CD4-positive, alpha-beta T cell (primary cell): Measurements from ENCODE around the gene KIDINS220. TPM values are rescaled to one million over a fixed set of nuclear protein-coding genes. Genes with fewer than 3 reads are reported as not detected.

Source experiments
- ATAC-seq: fragments of 200-7000 bp; cut with Tn5 transposase; one replicate; pipeline ENCODE4 v1.10.0; 2022; ENCODE audit warnings: mild to moderate bottlenecking; ENCODE audit not compliant: poor library complexity
- CTCF ChIA-PET: fragments of 350-600 bp; sonication (Branson Sonifier 250); formaldehyde crosslinking; loops from one replicate; lab custom pipeline; 2021; ENCODE audit warnings: antibody characterized with exemption, inconsistent platforms; lab: Charles Lee
- POLR2A ChIA-PET: fragments of 350-600 bp; sonication (Branson Sonifier 250); formaldehyde crosslinking; loops from one replicate; lab custom pipeline; 2021; ENCODE audit warnings: antibody characterized with exemption, inconsistent platforms; lab: Charles Lee
- DNase-seq, 14 experiments: peaks; one replicate each; pipeline ENCODE4 v3.0.0-alpha.2; 2013 to 2020; ENCODE audit warnings: mixed read lengths in 2 of 14
- H3K27ac ChIP-seq, 2 donors: one replicate each; pipeline versions ENCODE4 v1.5.1 to v1.7.0; 2013; ENCODE audit warnings: low read length in 2 of 2, low read depth in 1 of 2, mild to moderate bottlenecking in 1 of 2
- H3K27me3 ChIP-seq, 2 experiments: 1 replicate in 1 of 2; 2 replicates in 1 of 2; pipeline versions ENCODE4 v1.6.1 to v1.7.0; 2013; ENCODE audit warnings: low read length in 2 of 2, control low read depth in 1 of 2, mild to moderate bottlenecking in 1 of 2, moderate library complexity in 1 of 2; ENCODE audit not compliant: insufficient read depth in 2 of 2, control insufficient read depth in 1 of 2
- H3K36me3 ChIP-seq: one replicate; pipeline ENCODE4 v1.6.1; 2013; ENCODE audit warnings: low read length, control low read depth; ENCODE audit not compliant: insufficient read depth
- H3K4me1 ChIP-seq: one replicate; pipeline ENCODE4 v1.6.1; 2013; ENCODE audit warnings: low read length, control low read depth; ENCODE audit not compliant: insufficient read depth
- H3K4me3 ChIP-seq: one replicate; pipeline ENCODE4 v1.5.1; 2013; ENCODE audit warnings: mild to moderate bottlenecking, low read length, moderate library complexity
- H3K9me3 ChIP-seq, 2 experiments: 1 replicate in 1 of 2; 2 replicates in 1 of 2; pipeline versions ENCODE4 v1.6.1 to v1.7.0; 2013; ENCODE audit warnings: low read length in 2 of 2, mild to moderate bottlenecking in 2 of 2, control low read depth in 1 of 2, moderate library complexity in 1 of 2; ENCODE audit not compliant: control insufficient read depth in 1 of 2, insufficient read depth in 1 of 2
- H3K27ac Mint-ChIP-seq: one replicate; pipeline ENCODE4 v1.8.0; 2020; ENCODE audit warnings: mixed read lengths
- H3K27me3 Mint-ChIP-seq: one replicate; pipeline ENCODE4 v1.8.0; 2021; ENCODE audit warnings: mixed read lengths
- H3K36me3 Mint-ChIP-seq: one replicate; pipeline ENCODE4 v1.8.0; 2021; ENCODE audit warnings: low read depth, mixed read lengths
- H3K4me1 Mint-ChIP-seq: one replicate; pipeline ENCODE4 v1.8.0; 2021; ENCODE audit warnings: low read depth, mixed read lengths
- H3K4me3 Mint-ChIP-seq: one replicate; pipeline ENCODE4 v1.8.0; 2020; ENCODE audit warnings: mild to moderate bottlenecking, mixed read lengths
- H3K9me3 Mint-ChIP-seq: one replicate; pipeline ENCODE4 v1.8.0; 2020; ENCODE audit warnings: mixed read lengths
- CTCF ChIP-seq: fragments of 200-600 bp; IDR thresholded peaks from one replicate; pipeline ENCODE4 v1.8.0; 2022; ENCODE audit warnings: antibody characterized with exemption, mild to moderate bottlenecking
- intact Hi-C, 2 experiments: fragments of 100-400 bp; cut with DNase I in 1 of 2; cut with micrococcal nuclease in 1 of 2; formaldehyde crosslinking; loops; one replicate each; pipeline versions ENCODE4 v1.15.1 to v1.9.0; 2023 to 2025; cut with DNase I, micrococcal nuclease
- total RNA-seq, 174 experiments: library from RNA in 2 of 174; stranded (reverse) in 2 of 174; gene quantifications; one replicate each; pipeline ENCODE4 v1.2.3 and lab custom pipeline; 2021 to 2026

The KIDINS220 gene
- total RNA-seq, 2 experiments from 2014 or later, result 29.3 to 31.4 TPM

GRCh38 chr2:8685697-8686358 lies 151.6 kb downstream of the KIDINS220 start:
- CTCF ChIA-PET, result interaction anchor here (0.7 to 2.3 kb wide), 3 partner anchors 141 to 1259 kb away, joined by 3 to 11 read pairs (median 4); no protein-coding TSS in a partner anchor
- peak overlapping the region; percentile 77 for H3K4me3 ChIP-seq
- H3K9me3 ChIP-seq, result no peaks in the 10 kb centered on the region
- ATAC-seq (no peak), DNase-seq (peak; percentile 49 to 89 (median 76))
- TF ChIP-seq CTCF, result peak; percentile 92
- no peak overlapping the region for H3K27ac ChIP-seq
- H3K36me3 Mint-ChIP-seq, result peaks cover 24% of the 10 kb centered on the region
- H3K27me3 ChIP-seq, result peaks cover 0 to 1% of the 10 kb centered on the region in 2 experiments
- H3K27ac Mint-ChIP-seq, result peak overlapping the region; percentile 24
- no peaks in the 10 kb centered on the region for H3K36me3 ChIP-seq
- peaks cover 26% of the 10 kb centered on the region for H3K4me1 Mint-ChIP-seq
- peaks cover 14% of the 10 kb centered on the region for H3K4me1 ChIP-seq
- intact Hi-C loops, result loop anchor here (1.0 to 10.0 kb wide), 14 partner anchors 231 to 1771 kb away; partner anchors contain the start of gene RNF144A (in 1 of the 2)
- H3K27me3 Mint-ChIP-seq, result peaks cover 9% of the 10 kb centered on the region
- POLR2A ChIA-PET, result interaction anchor here (0.9 to 2.2 kb wide), 2 partner anchors 389 to 1257 kb away, joined by 3 to 12 read pairs; no protein-coding TSS in a partner anchor
- peak overlapping the region; percentile 80 for H3K4me3 Mint-ChIP-seq
- no peaks in the 10 kb centered on the region for H3K9me3 Mint-ChIP-seq

GRCh38 chr2:8684878-8685696 lies 152.3 kb downstream of the KIDINS220 start:
- H3K27ac Mint-ChIP-seq, result peak overlapping the region; percentile 89
- ATAC-seq, result no peak
- peaks cover 9% of the 10 kb centered on the region for H3K27me3 Mint-ChIP-seq
- peak overlapping the region; percentile 42 to 59 for H3K27ac ChIP-seq
- peaks cover 19% of the 10 kb centered on the region for H3K4me1 ChIP-seq
- intact Hi-C loops, result loop anchor here (1.0 to 10.0 kb wide), 15 partner anchors 143 to 1770 kb away; partner anchors contain the start of genes KIDINS220 (in 1 of the 2) and RNF144A (in 1 of the 2)
- H3K27me3 ChIP-seq, result no peaks in the 10 kb centered on the region
- no peaks in the 10 kb centered on the region for H3K9me3 Mint-ChIP-seq
- peaks cover 24% of the 10 kb centered on the region for H3K36me3 Mint-ChIP-seq
- peaks cover 31% of the 10 kb centered on the region for H3K4me1 Mint-ChIP-seq
- H3K4me3 Mint-ChIP-seq, result peak overlapping the region; percentile 89
- ChIA-PET CTCF (interaction anchor here (0.7 to 2.3 kb wide), 3 partner anchors 140 to 1258 kb away, joined by 3 to 11 read pairs (median 4); no protein-coding TSS in a partner anchor), POLR2A (interaction anchor here (0.7 to 2.2 kb wide), 8 partner anchors 142 to 1257 kb away, joined by 3 to 12 read pairs (median 5); no protein-coding TSS in a partner anchor)
- H3K36me3 ChIP-seq, result no peaks in the 10 kb centered on the region
- H3K9me3 ChIP-seq, result no peaks in the 10 kb centered on the region
- DNase-seq, result peak in 10 of 14 experiments; percentile 10 to 64 (median 40)
- TF ChIP-seq CTCF, result no peak
- H3K4me3 ChIP-seq, result peak overlapping the region; percentile 77

GRCh38 chr2:8684540-8684877 lies 152.9 kb downstream of the KIDINS220 start:
- ATAC-seq, result peak; percentile 4
- H3K4me3 ChIP-seq, result peak overlapping the region; percentile 77
- CTCF ChIA-PET, result interaction anchor here (1.3 to 2.3 kb wide), 2 partner anchors 139 to 1257 kb away, joined by 4 to 11 read pairs; no protein-coding TSS in a partner anchor
- no peaks in the 10 kb centered on the region for H3K9me3 ChIP-seq
- POLR2A ChIA-PET, result interaction anchor here (0.7 to 2.2 kb wide), 7 partner anchors 141 to 1256 kb away, joined by 3 to 12 read pairs (median 5); no protein-coding TSS in a partner anchor
- Mint-ChIP-seq H3K4me3 (peak overlapping the region; percentile 89), H3K36me3 (peaks cover 25% of the 10 kb centered on the region), H3K27ac (peak overlapping the region; percentile 89), H3K4me1 (peaks cover 36% of the 10 kb centered on the region), H3K27me3 (peaks cover 9% of the 10 kb centered on the region), H3K9me3 (no peaks in the 10 kb centered on the region)
- peaks cover 25% of the 10 kb centered on the region for H3K4me1 ChIP-seq
- peaks cover 0 to 6% of the 10 kb centered on the region in 2 experiments for H3K27me3 ChIP-seq
- peak in 9 of 14 experiments; percentile 20 to 72 (median 34) for DNase-seq
- peak overlapping the region; percentile 42 to 59 for H3K27ac ChIP-seq
- intact Hi-C loops, result loop anchor here (2.0 to 10.0 kb wide), 9 partner anchors 142 to 1770 kb away; partner anchors contain the start of genes KIDINS220 (in 1 of the 2) and RNF144A (in 1 of the 2)
- no peaks in the 10 kb centered on the region for H3K36me3 ChIP-seq
- no peak for TF ChIP-seq CTCF
